Uterus (tissue), 4 donors: ENCODE measurements around the gene RSPH6A. TPM values are rescaled to one million over a fixed set of nuclear protein-coding genes. Genes with fewer than 3 reads are reported as not detected.

ENCODE experiments used
- DNase-seq, 2 donors: peaks; one replicate each; pipeline ENCODE4 v3.0.0-alpha.2; 2019 to 2020
- H3K27ac ChIP-seq, 2 donors: fragments of 200-600 bp; sonication (generic); 1 replicate in 1 of 2; 2 replicates in 1 of 2; pipeline ENCODE4 v1.5.1; 2016 to 2018
- H3K27me3 ChIP-seq, 2 donors: fragments of 200-600 bp; sonication (generic); one replicate each; pipeline ENCODE4 v1.5.1; 2018 to 2019; ENCODE audit warnings: control low read depth in 1 of 2
- H3K36me3 ChIP-seq, 2 donors: fragments of 200-600 bp; sonication (generic); one replicate each; pipeline ENCODE4 v1.5.1; 2019; ENCODE audit warnings: control low read depth in 1 of 2
- H3K4me1 ChIP-seq, 2 donors: fragments of 200-600 bp; sonication (generic); one replicate each; pipeline ENCODE4 v1.5.1; 2018 to 2019; ENCODE audit warnings: control low read depth in 1 of 2
- H3K4me3 ChIP-seq, 2 donors: fragments of 200-600 bp; sonication (generic); 1 replicate in 1 of 2; 2 replicates in 1 of 2; pipeline ENCODE4 v1.5.1; 2018 to 2019; ENCODE audit warnings: mild to moderate bottlenecking in 1 of 2
- H3K9me3 ChIP-seq, 2 donors: fragments of 200-600 bp; sonication (generic); one replicate each; pipeline ENCODE4 v1.5.1; 2019; ENCODE audit warnings: control low read depth in 1 of 2
- CTCF ChIP-seq, 4 experiments: fragments of 200-600 bp in 2 of 4; fragments of 450-650 bp in 2 of 4; sonication (generic) in 2 of 4; IDR thresholded peaks; one replicate each; pipeline ENCODE4 v1.5.1; 2016 to 2019; ENCODE audit warnings: antibody characterized with exemption in 4 of 4, mild to moderate bottlenecking in 2 of 4, moderate library complexity in 1 of 4
- POLR2A ChIP-seq, 2 donors: fragments of 450-650 bp; IDR thresholded peaks; one replicate each; pipeline ENCODE4 v1.6.1; 2016; ENCODE audit warnings: antibody characterized with exemption in 2 of 2, mild to moderate bottlenecking in 1 of 2, moderate library complexity in 1 of 2
- intact Hi-C: fragments of 100-400 bp; cut with DNase I; formaldehyde crosslinking; loops from one replicate; pipeline ENCODE4 v1.15.1; 2023; ENCODE audit warnings: low total_unique reads
- total RNA-seq, 4 donors: library from RNA; depleted of rRNA in 3 of 4; stranded (reverse); fragments of >200 nt in 3 of 4; gene quantifications; one replicate each; pipeline versions ENCODE4 v1.1.0 to v1.2.4, GENCODE V29; 2014 to 2023
- donor health status: DM: yes; HTN: yes; CAD: no.

Gene RSPH6A
- total RNA-seq, 4 donors from 2014 or later = 0.14 to 0.40 TPM; not detected in 2

DNA sequence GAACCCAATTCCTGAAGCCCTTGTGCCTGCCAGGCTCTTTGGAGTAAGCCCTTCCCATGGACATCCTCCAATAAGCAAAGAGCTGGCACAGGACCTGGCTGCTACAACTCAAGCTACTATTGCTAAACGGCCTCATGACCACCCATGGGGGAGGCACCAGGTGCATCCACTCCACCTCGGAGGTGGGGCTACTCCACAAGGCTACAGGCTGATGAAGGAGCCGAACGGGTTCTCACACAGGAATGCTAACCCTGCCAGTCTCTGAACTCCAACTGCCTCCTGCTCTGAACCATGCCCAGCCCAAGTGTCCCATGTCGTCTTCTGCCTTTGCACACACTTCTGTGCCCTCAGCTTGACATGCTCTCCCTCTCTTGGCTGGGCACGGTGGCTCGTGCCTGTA, 37.9 kb upstream of the RSPH6A start:
- H3K27me3 ChIP-seq = no peaks in the 10 kb centered on the region
- DNase-seq = no peak
- H3K36me3 ChIP-seq = no peaks in the 10 kb centered on the region

GRCh38 chr19:45852145-45852750, 37.1 kb upstream of the RSPH6A start:
- no peak for TF ChIP-seq POLR2A (IDR thresholded peaks at IDR 0.05)
- TF ChIP-seq CTCF (IDR thresholded peaks at IDR 0.05) = no peak
- Histone ChIP-seq H3K4me3 (no peak overlapping the region), H3K27ac (no peak overlapping the region), H3K36me3 (no peaks in the 10 kb centered on the region), H3K27me3 (no peaks in the 10 kb centered on the region), H3K4me1 (no peaks in the 10 kb centered on the region), H3K9me3 (no peaks in the 10 kb centered on the region)
- DNase-seq = no peak
- intact Hi-C loops = no loop called here

More for the DNA sequence above, 37.9 kb upstream of the RSPH6A start:
- Histone ChIP-seq H3K4me3 (no peak overlapping the region), H3K27ac (no peak overlapping the region), H3K9me3 (no peaks in the 10 kb centered on the region), H3K4me1 (no peaks in the 10 kb centered on the region)
- intact Hi-C loops = no loop called here
- TF ChIP-seq CTCF (IDR thresholded peaks at IDR 0.05) (no peak), POLR2A (IDR thresholded peaks at IDR 0.05) (no peak)

DNA sequence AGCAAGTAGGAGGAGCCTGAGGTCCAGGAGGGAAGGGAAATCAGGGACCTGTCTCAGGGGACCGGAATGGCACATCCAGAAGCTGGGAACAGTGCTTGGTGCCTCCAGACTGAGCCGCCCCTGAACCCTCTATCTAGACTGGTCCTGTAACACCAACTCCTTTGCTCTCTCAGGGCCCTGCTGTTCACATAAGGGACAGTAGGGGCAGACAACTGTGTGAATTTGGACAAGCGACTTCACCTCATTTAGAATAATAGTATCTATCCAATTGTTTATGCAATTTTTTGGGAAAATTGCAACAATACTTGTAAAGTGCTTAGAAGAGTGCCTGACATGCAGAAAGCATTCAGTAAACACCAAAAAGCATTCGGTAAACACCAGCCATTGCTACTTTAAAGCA, 33.8 kb upstream of the RSPH6A start:
- TF ChIP-seq CTCF (IDR thresholded peaks at IDR 0.05) (no peak), POLR2A (IDR thresholded peaks at IDR 0.05) (no peak)
- H3K36me3 ChIP-seq = no peaks in the 10 kb centered on the region
- no peak overlapping the region for H3K4me3 ChIP-seq
- intact Hi-C loops = no loop called here
- no peaks in the 10 kb centered on the region for H3K27me3 ChIP-seq
- no peaks in the 10 kb centered on the region for H3K4me1 ChIP-seq
- H3K27ac ChIP-seq = no peak overlapping the region
- DNase-seq = no peak
- no peaks in the 10 kb centered on the region for H3K9me3 ChIP-seq

- Histone ChIP-seq H3K4me1 (no peaks in the 10 kb centered on the region), H3K27me3 (no peaks in the 10 kb centered on the region), H3K9me3 (no peaks in the 10 kb centered on the region), H3K4me3 (no peak overlapping the region), H3K27ac (no peak overlapping the region), H3K36me3 (no peaks in the 10 kb centered on the region)
- TF ChIP-seq POLR2A (IDR thresholded peaks at IDR 0.05) (no peak), CTCF (IDR thresholded peaks at IDR 0.05) (no peak)
- DNase-seq = no peak
- intact Hi-C loops = no loop called here
Observed at GRCh38 chr19:45847663-45848062, 32.6 kb upstream of the RSPH6A start.

- DNase-seq = no peak
- Histone ChIP-seq H3K27me3 (no peaks in the 10 kb centered on the region), H3K9me3 (no peaks in the 10 kb centered on the region), H3K4me3 (no peak overlapping the region), H3K27ac (no peak overlapping the region), H3K36me3 (no peaks in the 10 kb centered on the region), H3K4me1 (no peaks in the 10 kb centered on the region)
- TF ChIP-seq CTCF (IDR thresholded peaks at IDR 0.05) = no peak
- no peak for TF ChIP-seq POLR2A (IDR thresholded peaks at IDR 0.05)
- intact Hi-C loops = no loop called here
Observed at GRCh38 chr19:45842198-45842597, 27.1 kb upstream of the RSPH6A start.
